ENCODE measurements around the gene LYSMD4.

GRCh38 chr15:99702895-99703602, 30.2 kb downstream of the LYSMD4 start:
- no peak for TF ChIP-seq EP300 (IDR thresholded peaks at IDR 0.05)
- TF ChIP-seq CTCF (IDR thresholded peaks at IDR 0.05): no peak
- TF ChIP-seq POLR2A (IDR thresholded peaks at IDR 0.05): no peak

All from upper lobe of left lung (tissue), 4 donors.